ENCODE data around the gene USP13.
A peak's percentile ranks its signal among the peaks of the same experiment; 100 is the strongest.

DNA sequence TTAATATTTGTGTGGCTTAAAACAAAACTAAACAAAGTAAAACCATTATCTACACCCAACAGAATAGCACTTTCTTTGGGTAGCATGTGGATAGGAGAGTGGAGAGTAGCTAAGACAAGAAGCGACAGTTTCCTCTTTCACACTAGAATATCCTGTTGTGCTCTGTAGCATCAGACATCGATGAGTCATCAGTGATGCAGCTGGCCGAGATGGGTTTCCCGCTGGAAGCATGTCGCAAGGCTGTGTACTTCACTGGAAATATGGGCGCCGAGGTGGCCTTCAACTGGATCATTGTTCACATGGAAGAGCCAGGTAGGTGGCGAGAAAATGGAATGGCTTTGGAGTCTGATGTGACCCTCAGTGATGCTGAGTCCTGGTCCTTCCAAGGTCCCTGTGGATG is 108.1 kb downstream of the USP13 start:
- TF ChIP-seq EZH2 (conservative IDR thresholded peaks at IDR 0.05; ENCODE audit: low read depth, low read length) (no peak), RNF2 (conservative IDR thresholded peaks at IDR 0.05; ENCODE audit: low read depth) (no peak), HCFC1 (IDR thresholded peaks at IDR 0.05; ENCODE audit: low read depth, low read length) (no peak), MAZ (IDR thresholded peaks at IDR 0.05; ENCODE audit: borderline replicate concordance, low read depth, low read length) (no peak), MAZ (CRISPR knock-in tag; IDR thresholded peaks at IDR 0.05; ENCODE audit: low read depth) (no peak), SP2 (CRISPR knock-in tag; IDR thresholded peaks at IDR 0.05) (no peak), CREB1 (IDR thresholded peaks at IDR 0.05) (0 out of 2 replicates have a peak, but pooled peaks have one; percentile 31), CREB1 (CRISPR knock-in tag; IDR thresholded peaks at IDR 0.05) (no peak), ZSCAN20 (CRISPR knock-in tag; IDR thresholded peaks at IDR 0.05; ENCODE audit: borderline replicate concordance) (no peak), MEIS1 (CRISPR knock-in tag; IDR thresholded peaks at IDR 0.05; ENCODE audit: borderline replicate concordance) (no peak)
- TF ChIP-seq, protein P1, sequence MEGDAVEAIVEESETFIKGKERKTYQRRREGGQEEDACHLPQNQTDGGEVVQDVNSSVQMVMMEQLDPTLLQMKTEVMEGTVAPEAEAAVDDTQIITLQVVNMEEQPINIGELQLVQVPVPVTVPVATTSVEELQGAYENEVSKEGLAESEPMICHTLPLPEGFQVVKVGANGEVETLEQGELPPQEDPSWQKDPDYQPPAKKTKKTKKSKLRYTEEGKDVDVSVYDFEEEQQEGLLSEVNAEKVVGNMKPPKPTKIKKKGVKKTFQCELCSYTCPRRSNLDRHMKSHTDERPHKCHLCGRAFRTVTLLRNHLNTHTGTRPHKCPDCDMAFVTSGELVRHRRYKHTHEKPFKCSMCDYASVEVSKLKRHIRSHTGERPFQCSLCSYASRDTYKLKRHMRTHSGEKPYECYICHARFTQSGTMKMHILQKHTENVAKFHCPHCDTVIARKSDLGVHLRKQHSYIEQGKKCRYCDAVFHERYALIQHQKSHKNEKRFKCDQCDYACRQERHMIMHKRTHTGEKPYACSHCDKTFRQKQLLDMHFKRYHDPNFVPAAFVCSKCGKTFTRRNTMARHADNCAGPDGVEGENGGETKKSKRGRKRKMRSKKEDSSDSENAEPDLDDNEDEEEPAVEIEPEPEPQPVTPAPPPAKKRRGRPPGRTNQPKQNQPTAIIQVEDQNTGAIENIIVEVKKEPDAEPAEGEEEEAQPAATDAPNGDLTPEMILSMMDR (CRISPR knock-in tag; IDR thresholded peaks at IDR 0.05) = no peak
- TF ChIP-seq, protein P2, sequence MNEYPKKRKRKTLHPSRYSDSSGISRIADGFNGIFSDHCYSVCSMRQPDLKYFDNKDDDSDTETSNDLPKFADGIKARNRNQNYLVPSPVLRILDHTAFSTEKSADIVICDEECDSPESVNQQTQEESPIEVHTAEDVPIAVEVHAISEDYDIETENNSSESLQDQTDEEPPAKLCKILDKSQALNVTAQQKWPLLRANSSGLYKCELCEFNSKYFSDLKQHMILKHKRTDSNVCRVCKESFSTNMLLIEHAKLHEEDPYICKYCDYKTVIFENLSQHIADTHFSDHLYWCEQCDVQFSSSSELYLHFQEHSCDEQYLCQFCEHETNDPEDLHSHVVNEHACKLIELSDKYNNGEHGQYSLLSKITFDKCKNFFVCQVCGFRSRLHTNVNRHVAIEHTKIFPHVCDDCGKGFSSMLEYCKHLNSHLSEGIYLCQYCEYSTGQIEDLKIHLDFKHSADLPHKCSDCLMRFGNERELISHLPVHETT (CRISPR knock-in tag; conservative IDR thresholded peaks at IDR 0.05) = no peak
- TF ChIP-seq, protein P3, sequence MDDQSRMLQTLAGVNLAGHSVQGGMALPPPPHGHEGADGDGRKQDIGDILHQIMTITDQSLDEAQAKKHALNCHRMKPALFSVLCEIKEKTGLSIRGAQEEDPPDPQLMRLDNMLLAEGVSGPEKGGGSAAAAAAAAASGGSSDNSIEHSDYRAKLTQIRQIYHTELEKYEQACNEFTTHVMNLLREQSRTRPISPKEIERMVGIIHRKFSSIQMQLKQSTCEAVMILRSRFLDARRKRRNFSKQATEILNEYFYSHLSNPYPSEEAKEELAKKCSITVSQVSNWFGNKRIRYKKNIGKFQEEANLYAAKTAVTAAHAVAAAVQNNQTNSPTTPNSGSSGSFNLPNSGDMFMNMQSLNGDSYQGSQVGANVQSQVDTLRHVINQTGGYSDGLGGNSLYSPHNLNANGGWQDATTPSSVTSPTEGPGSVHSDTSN (CRISPR knock-in tag; IDR thresholded peaks at IDR 0.05; ENCODE audit: borderline replicate concordance) = no peak

Measured in HepG2 (cell line).